HG02798 (cell line): ENCODE results near the gene TDRD9.

Experiments used
- ATAC-seq: cut with Tn5 transposase; IDR thresholded peaks from one replicate; pipeline ENCODE4 v1.9.1; 2021; ENCODE audit warnings: mild to moderate bottlenecking; ENCODE audit not compliant: unreplicated experiment, poor library complexity

TDRD9 gene

DNA sequence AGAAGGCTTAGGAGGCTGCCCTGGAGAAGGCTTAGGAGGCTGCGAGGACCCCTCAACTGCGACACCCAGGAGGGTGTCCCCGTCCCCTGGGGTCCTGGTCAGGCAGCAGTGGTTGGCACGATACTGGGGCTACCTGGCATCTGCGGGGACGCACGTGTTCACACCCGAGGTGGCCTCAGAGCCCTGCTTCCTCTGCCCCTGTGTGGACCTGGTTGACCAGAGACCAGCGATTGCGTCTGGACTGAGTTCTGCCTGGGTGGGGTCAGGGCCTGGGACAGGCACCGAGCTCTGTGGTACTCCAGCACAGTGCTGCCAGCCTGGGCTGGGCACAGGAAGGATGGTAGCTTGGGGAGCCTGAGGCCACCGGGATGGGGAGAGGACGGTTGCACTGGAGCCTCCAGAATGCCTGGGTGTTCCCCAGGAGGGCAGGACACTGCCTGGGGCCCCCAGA is 158.0 kb downstream of the TDRD9 start:
- ATAC-seq = no peak

DNA sequence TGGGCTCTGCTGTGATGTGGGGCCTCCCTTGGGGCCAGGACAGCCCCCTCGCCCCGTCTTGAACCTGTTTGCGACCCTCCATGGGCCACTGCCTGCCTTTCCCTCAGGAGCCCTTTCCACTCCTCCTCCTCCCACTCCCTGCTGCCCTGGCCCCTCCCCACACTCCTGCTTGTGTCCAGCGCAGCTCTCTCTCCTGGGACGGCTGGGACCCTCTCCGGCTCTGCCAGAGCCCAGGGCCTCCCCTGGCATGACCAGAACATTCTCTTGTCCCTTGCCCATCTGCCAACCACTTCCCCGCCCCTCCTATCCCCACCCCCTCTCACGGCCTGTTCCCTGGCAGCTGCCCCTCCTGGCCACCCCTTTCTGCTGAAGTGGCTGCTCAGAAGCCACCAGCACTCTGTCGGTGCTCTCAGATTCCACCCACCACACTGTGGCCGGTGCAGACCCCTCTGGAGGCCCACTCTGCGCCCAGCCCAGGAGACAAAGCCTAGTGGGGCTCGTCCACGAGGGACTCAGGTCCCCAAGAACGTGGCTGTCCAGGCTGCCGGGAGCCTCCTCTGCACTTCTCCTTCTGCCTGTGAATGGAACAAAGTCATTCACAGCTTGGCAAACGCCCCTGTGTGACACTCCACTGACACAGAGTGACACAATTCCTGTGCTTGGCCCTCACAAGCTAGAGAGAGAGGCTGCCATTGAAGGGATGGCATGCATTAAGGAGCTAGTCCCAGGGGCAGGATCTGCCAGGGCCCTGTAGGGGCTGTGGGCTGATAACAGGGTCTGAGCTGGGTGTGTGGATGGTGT is 158.6 kb downstream of the TDRD9 start:
- no peak for ATAC-seq

DNA sequence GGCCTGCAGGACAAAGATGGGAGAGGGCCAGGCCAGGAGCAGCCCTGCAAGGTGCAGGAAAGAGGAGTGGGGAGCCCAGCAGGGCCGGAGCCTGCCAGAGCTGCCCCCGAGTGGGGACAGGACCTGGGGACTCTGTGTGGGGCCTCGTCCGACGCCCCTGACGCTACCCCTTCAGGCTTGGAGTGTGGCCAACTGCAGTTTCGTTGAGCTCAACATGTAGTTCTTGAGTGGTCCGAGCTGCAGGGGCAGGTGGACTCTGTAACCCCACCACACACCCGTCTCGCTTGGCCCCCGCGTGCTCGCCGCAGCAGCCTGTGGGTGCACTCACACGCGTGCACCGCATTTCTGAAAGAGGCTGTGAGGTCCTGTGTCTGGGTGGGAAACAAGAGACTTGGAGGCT is 159.2 kb downstream of the TDRD9 start:
- ATAC-seq = no peak

DNA sequence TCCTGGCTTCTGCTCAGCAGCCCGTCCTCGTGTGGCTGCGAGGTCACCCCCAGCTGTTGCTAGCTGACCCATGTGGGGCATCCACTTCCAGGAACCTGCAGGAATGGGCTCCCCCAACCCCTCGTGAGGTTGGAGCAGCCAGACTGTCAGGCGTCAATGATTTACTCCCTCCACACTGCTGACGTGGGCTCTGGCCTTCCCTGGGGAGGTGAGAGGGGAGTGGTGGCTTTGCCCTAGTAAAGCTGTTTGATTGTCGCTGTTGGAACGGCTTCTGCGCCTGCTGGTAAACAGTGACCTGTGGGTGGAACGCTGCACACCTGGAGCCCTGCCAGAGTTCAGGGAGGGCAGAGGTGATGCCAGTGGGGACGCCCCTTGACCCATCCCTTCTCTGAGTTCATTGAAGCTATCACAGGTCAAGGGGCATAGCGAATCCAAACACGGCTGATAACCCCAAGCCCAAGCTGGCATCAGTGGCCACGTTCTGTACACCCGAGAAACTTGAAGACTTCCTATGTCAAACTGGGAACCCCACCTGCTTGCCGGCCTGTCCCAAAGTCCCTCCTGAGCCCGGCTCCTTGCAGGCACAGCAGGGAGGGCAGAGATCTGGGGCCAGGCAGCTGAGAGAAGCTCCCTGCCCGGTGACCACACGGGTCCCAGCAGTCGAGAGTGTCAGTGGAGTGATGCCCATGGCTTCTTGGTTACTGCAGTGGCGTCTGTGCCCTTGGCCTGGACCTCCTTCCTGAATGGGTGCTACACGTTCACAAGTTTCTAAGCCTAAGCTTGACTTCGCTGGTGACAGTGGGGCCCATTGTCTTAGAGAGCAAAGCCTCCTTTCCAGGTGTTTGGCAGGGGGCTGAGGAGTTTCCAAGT is 160.0 kb downstream of the TDRD9 start:
- no peak for ATAC-seq

DNA sequence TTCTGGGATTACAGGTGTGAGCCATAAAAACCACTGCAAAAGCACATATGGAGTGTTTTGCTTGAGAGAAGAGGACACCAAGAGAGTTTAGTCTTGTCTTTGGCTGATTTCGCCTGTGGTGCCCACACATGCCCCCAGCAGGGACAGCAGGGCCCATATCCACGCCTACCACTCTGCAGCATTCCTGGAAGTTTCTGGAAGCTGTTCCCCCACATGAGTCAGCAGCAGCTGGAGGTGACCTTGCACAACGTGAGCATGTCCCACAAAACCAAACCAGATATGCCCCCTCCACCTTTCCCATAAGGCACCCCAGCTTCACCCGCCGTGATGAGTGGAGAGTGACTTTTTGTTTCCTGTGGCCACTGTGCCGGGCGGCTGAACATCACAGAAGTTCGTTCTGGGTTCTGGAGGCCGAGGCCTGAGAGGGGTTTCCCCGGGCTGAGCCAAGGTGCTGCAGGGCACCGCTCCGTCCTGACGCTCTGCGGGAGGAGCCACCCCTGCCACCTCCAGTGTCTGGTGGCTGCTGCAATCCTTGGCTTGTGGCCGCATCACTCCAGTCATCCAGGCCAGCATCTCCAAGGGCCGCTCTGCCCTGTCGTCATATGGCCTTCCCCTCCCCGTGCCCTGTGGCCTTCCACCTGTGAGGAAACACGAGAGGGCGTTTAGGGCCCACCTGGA is 162.0 kb downstream of the TDRD9 start:
- ATAC-seq = no peak

DNA sequence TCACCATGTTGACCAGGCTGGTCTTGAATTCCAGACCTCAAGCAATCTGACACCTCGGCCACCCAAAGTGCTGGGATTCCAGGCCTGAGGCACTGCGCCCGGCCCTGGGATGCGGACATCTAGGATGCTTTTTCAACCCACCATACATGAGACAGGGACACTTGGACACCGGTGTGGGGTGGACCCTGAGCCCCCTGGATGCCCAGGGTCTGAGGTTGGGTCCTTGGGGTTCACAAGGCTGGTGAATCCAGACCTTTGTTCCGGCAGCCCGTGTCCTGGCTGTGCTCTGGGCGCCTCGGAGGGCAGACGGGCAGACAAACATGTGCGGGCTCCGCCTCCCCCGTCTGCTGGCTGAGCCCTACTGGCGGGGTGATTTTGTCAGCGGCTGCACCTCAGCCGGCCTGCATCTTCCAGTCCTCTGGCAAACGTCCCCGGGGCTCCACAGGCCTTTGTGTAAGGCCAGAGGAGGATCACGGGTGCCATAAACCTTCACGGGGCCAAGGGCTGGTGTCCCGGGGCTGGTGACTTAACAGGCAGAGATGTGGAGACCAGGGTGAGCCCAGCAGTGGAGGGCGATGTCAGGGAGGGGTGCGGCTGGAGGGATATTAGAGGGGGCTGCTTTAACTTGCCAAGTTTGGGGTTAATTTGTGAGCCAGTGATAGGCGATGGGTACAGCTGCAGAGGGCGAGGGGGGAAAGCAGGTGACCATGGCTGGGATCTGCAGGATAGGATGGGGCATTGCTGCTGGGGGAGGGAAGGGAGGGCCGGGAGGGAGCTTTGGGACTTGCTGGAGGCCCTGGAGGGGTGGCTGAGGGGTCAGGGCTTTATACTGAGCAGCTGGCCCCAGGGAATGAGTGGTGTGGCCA is 163.0 kb downstream of the TDRD9 start:
- no peak for ATAC-seq

DNA sequence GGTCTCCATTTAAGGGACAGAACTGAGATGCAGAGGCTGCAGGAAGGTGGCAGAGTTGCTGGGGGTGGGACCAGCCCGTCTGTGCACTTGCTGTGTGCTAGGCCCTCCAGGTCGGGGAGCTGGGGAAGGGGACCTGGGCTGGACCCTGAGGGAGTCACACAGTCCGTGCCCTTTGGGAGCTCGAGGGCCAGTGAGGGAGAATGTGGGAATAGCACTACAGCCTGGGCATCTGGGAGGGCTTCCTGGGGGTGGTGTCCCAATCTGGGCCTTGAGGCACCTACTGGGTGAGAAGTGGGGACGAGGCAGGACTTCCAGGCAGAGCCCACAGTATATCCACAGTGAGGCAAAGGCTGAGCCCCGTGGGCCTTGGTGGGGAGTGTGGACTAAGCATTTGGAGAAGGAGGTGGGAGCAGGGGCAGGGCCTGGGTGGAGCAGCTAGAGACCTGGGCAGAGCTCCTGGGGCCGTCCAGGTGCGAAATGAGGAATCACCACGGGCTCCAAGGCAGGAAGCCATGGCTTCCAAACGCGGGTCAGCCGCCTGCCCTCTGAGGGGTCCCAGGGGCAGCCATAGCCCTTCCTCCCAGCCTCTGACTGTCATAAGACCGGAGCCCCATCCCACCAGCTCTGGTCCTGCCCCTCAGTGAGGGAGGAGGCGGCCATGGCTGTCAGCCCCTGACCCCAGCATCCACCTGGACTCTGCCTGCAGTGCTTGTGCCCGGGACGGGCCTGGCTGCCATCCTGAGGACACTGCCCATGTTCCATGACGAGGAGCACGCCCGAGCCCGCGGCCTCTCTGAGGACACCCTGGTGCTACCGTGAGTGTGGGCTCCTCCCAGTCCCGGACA is 163.9 kb downstream of the TDRD9 start:
- ATAC-seq = no peak

DNA sequence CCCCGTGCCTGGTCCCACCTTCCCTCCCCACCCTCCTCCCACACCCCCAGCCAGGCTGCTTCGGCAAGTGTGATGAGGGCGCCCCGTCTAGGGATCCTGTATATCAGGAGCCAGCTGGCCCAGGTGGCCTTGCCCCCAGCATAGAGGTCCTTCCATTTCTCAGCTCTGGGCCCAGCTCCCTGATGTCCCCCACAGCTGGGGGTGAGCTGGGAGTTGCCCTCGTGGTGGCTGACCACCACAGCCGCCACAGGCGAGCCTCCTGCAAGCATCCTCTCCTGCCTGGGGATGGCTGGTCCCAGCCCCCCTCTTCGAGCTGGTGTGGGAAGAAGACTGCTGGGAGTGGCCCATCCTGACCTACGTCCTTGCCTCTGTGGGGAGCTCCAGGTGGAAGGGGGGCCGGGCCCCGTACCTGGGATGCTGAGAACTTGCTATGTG is 164.7 kb downstream of the TDRD9 start:
- no peak for ATAC-seq

DNA sequence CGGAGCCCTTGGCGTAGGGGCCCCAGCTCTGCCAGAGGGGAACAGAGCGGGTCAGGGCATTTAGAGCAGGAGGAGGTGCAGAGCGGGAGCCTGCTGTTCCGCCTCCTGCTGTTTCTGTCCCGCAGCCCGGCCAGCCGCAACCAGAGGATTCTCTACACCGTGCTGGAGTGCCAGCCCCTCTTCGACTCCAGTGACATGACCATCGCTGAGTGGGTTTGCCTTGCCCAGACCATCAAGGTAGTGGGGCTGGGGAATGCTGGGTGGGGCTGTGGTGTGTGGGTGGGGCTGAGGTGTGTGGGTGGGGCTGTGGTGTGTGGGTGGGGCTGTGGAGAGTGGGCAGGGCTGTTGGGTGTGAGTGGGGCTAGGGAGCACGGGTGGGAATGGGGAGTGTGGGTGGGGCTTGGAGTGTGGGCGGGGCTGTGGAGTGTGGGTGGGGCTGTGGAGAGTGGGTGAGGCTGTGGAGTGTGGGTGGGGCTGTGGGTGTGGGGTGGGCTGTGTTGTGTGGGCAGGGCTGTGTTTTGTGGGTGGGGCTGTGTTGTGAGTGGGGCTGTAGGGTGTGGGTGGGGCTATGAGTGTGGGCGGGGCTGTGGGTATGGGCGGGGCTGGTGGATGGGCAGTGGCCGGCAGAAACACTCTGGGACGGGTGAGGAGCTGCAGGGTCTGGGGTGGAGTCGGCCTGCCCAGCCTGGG is 165.3 kb downstream of the TDRD9 start:
- ATAC-seq = no peak

DNA sequence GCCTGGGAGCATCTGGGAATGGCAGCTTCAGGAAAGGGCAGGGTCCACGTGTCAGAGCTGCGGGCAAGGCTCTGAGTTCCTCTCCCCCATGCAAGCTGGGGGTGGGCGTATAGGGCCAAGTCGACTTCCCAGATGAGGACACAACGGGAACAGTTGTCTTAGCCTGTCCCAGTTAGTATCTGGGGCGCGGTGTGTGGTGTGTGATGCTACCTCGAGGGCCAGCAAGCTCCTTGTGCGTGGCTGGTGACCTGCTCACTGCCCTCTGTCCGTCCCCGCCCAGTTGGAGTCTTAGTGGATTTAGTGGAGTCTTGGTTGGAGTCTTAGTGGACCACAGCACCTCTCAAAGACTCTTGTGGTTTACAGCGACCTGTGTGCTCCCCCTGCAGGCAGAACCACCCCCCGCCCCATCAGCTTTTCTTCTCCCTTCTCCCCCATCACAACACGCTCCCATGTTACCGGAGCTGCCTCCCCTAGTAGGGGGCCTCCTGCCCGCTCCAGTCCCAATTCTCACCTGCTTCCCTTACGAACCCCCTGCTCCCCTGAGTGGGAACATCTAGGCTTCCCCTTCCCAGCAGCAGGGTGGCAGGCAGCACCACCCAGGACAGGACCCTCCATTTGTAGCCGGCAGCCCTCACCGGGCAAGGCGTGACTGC is 165.9 kb downstream of the TDRD9 start:
- ATAC-seq = no peak

DNA sequence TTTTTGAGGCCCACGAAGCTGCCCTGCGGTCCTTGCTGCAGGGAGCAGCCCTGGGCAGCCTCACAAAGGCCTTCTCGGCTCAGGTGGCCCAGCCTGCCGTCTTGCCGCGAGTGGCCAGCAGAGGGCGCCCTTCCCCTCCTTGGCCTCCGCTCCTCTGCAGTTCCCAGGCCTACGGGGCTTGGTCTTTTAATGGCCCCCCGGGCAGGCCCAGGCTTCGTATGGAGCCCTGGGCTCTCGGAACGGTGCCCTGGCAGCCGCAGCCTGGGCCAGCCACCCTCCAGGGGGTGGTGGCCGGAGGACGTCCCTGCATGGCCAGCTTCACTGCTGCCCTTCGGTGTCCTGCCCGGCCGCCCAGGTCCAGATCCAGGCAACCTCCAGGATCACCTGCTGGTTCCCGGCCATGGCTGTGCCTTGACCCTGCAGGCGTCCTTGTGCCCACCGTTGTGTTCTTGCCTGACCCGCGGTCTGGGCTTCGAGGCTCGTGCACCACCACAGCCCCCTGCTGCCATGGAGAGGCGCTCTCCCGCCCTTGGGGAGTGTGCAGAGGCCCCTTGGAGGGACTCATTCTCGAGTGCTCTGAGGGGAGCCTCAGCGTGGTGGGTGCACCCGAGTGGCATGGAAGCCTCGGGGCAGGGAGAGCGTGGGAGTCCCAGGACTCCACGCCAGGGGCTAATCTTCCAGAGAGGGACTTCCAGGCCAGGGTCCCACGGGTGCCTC is 166.6 kb downstream of the TDRD9 start:
- ATAC-seq = no peak

DNA sequence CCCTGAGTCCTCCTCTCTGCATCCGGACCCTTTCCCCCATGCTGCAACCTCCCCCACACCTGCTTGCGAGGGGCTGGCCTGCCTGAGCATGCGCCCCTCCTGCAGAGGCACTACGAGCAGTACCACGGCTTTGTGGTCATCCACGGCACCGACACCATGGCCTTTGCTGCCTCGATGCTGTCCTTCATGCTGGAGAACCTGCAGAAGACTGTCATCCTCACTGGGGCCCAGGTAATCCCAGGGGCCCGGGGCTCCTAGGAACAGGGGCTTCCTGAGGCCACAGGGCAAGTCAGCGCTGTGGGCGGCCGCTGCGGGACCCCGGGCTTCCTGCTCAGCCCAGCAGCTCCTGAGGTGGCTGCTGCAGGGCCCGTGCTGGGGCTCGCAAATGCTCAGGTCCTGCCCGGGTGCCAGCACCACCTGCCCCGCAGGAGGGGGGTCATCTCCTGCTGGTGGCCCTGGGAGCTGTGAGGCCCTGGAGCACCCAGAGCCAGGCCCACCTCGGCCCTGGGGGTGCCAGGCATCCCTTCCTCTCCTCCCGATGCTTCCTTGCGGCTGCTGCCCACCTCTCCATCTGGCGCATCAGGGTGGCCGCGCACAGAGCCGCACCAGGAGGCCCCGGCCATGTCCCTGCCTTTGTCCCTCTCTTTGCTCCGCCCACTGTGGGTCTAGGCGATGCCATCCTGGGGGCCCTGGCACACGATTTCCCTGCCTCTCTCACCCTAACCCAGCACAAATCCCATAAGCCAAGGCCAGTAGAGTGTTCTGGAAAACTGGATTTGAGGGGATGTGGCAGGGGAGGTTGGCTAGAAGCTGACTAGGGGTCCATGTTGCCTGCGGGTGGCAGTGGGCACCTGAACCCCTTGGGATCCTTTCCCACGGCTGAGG is 167.4 kb downstream of the TDRD9 start:
- ATAC-seq = no peak

DNA sequence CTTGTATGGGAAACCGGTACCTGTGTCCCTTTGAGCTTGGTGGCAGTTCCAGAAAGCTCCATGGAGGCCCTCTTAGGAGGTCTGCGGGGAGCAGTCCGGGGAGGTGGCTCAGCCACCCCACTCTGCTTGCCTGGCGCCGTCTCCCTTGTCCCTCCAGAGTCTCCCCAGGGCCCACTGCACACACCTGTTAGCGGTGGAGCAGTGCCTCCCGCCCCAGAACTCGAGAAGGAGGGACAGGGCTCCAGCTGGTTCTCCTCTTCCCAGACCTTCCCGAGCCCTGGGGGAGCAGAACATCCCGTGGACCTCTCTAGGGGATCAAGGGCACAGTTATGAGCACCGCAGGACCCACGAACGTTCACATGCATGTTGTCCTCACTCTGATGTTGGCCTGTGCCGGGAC is 168.1 kb downstream of the TDRD9 start:
- no peak for ATAC-seq

DNA sequence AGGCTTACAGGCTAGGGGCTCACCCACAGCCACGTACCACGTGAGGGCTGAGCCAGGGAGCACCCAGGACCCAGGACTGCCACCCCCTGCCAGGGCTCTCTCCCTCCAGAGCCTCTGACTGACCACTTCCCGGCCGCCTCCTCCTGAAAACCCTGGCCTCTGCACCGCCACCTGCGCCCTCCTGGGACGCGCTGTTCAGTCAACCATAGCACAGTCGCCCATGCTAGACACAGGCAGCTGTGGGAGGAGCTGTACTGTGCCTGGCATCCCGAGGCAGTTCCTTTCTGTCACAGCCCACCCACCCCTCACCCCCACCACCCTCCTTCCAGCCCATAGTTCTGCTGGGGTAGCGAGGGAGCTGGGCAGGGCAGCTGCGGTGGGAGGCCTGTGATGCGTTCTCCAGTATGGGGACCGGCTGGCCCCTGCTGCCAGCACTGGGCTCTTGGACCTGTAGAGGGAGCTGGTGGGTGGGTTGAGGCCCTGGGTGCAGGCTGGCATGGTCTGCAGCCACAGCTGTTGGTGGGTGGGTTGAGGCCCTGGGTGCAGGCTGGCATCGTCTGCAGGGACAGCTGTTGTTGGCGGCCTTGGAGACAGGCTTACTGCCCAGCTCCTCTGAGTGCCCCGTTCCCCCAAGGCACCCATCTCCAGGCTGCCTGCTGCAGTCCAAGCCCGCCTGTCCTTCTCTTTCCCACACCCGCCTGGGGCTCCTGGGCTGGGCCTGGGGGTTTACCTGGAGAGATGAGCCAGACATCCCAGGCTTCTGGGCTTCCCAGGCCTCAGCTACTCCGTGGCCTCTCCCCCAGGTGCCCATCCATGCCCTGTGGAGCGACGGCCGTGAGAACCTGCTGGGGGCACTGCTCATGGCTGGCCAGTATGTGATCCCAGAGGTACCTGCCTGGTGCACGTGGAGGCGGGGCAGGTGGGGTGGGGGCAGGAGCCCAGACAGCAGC is 168.8 kb downstream of the TDRD9 start:
- ATAC-seq = no peak
